ENCODE data around the gene UPK2.

DNA sequence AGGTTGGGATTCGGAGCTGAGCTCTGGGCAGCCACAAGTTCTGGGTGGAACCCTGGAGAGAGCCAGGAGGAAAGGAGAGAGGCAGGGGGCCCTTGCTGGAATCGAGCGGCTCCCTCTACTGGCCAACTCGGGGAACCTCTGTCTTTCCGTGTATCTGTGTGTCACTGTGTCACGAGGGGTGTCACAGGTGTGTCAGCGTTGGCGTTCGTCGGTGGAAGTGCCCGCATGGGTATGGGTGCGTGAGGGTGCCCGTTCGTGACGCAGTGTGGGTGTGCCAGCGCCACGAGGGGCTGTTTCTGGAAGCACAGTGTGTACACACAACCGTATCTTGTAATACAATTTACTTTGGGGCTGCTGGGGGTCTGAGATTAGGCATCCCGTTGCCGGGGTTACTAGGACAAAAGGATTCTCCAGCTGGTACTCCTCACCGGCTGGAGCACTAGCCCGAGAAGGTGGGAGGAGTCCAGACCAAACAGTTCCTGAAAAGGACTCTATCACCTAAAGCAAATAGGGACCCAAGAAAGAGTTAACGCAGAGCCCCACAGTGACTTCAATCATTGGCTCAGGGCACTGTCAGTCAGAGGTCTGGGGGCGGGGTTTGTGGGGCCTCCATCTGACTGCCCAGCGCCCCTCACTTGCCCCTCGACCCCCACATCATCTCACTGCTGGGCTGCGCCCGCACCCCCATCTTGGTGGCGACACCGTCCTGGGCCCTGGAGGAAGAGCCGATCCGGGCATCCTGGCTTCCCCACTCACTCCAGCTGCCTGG is 27.8 kb upstream of the UPK2 start:
- TF ChIP-seq, protein P1, sequence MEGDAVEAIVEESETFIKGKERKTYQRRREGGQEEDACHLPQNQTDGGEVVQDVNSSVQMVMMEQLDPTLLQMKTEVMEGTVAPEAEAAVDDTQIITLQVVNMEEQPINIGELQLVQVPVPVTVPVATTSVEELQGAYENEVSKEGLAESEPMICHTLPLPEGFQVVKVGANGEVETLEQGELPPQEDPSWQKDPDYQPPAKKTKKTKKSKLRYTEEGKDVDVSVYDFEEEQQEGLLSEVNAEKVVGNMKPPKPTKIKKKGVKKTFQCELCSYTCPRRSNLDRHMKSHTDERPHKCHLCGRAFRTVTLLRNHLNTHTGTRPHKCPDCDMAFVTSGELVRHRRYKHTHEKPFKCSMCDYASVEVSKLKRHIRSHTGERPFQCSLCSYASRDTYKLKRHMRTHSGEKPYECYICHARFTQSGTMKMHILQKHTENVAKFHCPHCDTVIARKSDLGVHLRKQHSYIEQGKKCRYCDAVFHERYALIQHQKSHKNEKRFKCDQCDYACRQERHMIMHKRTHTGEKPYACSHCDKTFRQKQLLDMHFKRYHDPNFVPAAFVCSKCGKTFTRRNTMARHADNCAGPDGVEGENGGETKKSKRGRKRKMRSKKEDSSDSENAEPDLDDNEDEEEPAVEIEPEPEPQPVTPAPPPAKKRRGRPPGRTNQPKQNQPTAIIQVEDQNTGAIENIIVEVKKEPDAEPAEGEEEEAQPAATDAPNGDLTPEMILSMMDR (conservative IDR thresholded peaks at IDR 0.05 in 1 of 2, IDR thresholded peaks at IDR 0.05 in 1 of 2; ENCODE audit: low read depth in 1 of 2, low read length in 2 of 2) = peak; percentile 83 to 95
- no peak for TF ChIP-seq EZH2 (IDR thresholded peaks at IDR 0.05; ENCODE audit: low read length, missing control alignments)
